MM.1S (cell line): ENCODE measurements around the gene ISCU.

ENCODE experiments used
- EZH2 ChIP-seq: fragments of 300-600 bp; sonication (generic); optimal IDR thresholded peaks from 2 replicates; pipeline ENCODE3; 2017; ENCODE audit warnings: low read depth, mild to moderate bottlenecking, antibody characterized with exemption, low read length, mixed read lengths
- TF ChIP-seq, protein P1 (sequence below): fragments of 300-600 bp; sonication (generic); IDR thresholded peaks from 2 replicates; pipeline ENCODE4 v1.5.1; 2016; ENCODE audit warnings: antibody characterized with exemption, low read length, mixed read lengths

DNA sequence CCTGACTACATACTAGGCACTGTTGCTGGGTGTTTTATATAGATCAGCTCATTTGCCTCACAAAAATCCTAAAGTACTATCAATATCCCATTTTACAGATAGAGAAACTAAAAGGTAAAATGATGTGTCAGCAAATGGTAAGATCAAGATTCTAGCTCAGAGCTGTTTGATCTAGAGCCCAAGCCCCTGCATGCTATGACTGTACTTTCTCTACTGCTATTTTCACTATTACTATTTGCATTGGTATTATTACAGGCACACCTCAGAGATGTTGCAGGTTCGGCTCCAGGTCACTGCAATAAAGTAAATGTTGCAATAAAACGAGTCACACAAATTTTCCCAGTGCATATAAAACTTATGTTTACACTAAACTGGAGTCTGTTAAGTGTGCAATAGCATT, 10.9 kb downstream of the ISCU start:
- TF ChIP-seq, protein P1, sequence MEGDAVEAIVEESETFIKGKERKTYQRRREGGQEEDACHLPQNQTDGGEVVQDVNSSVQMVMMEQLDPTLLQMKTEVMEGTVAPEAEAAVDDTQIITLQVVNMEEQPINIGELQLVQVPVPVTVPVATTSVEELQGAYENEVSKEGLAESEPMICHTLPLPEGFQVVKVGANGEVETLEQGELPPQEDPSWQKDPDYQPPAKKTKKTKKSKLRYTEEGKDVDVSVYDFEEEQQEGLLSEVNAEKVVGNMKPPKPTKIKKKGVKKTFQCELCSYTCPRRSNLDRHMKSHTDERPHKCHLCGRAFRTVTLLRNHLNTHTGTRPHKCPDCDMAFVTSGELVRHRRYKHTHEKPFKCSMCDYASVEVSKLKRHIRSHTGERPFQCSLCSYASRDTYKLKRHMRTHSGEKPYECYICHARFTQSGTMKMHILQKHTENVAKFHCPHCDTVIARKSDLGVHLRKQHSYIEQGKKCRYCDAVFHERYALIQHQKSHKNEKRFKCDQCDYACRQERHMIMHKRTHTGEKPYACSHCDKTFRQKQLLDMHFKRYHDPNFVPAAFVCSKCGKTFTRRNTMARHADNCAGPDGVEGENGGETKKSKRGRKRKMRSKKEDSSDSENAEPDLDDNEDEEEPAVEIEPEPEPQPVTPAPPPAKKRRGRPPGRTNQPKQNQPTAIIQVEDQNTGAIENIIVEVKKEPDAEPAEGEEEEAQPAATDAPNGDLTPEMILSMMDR, result no peak
- no peak for TF ChIP-seq EZH2
